OCI-LY3 (cell line): Measurements from ENCODE around the gene PARP3.
A peak's percentile ranks its signal among the peaks of the same experiment; 100 is the strongest.

ENCODE experiments used
- H2AFZ ChIP-seq: fragments of 200-600, 300-600 bp; shearing (Covaris generic); 2 replicates; pipeline ENCODE4 v1.6.0; 2014; ENCODE audit warnings: antibody characterized with exemption, low read depth, low read length
- H3K27ac ChIP-seq: fragments of 200-600, 300-600 bp; sonication (generic); 2 replicates; pipeline ENCODE4 v1.5.1; 2014; ENCODE audit warnings: mild to moderate bottlenecking, low read length, moderate library complexity, mixed read lengths
- H3K27me3 ChIP-seq: fragments of 200-600, 300-600 bp; sonication (generic); 2 replicates; pipeline ENCODE4 v1.6.1; 2014; ENCODE audit warnings: low read depth, low read length, mixed read lengths
- H3K36me3 ChIP-seq: fragments of 200-600, 300-600 bp; sonication (generic); replicated peaks from 2 replicates; pipeline ENCODE3; 2014; ENCODE audit warnings: low read depth, low read length, mixed read lengths
- H3K4me1 ChIP-seq: fragments of 300-600, 200-600 bp; sonication (generic); 2 replicates; pipeline ENCODE4 v1.6.1; 2014; ENCODE audit warnings: low read length, mixed read lengths
- H3K4me2 ChIP-seq: fragments of 200-600, 300-600 bp; sonication (generic); 2 replicates; pipeline ENCODE4 v1.6.1; 2014; ENCODE audit warnings: low read length, mixed read lengths
- H3K4me3 ChIP-seq: fragments of 300-600, 200-600 bp; sonication (generic); 2 replicates; pipeline ENCODE4 v1.5.1; 2014; ENCODE audit warnings: antibody characterized with exemption, mild to moderate bottlenecking, low read length, moderate library complexity
- H3K79me2 ChIP-seq: fragments of 300-600, 200-600 bp; shearing (Covaris generic); 2 replicates; pipeline ENCODE4 v1.6.1; 2014; ENCODE audit warnings: mild to moderate bottlenecking, low read length, mixed read lengths
- H3K9ac ChIP-seq: fragments of 300-600, 200-600 bp; shearing (Covaris generic); 2 replicates; pipeline ENCODE4 v1.6.0; 2014; ENCODE audit warnings: mild to moderate bottlenecking, low read length, moderate library complexity
- H3K9me3 ChIP-seq: fragments of 200-600, 300-600 bp; shearing (Covaris generic); 2 replicates; pipeline ENCODE4 v1.6.1; 2014; ENCODE audit warnings: low read length, mixed read lengths; ENCODE audit not compliant: insufficient read depth
- H4K20me1 ChIP-seq: fragments of 200-600, 300-600 bp; sonication (generic); 2 replicates; pipeline ENCODE4 v1.6.1; 2016; ENCODE audit warnings: low read length, mixed read lengths; ENCODE audit not compliant: insufficient read depth
- CTCF ChIP-seq: fragments of 200-600, 300-600 bp; sonication (generic); IDR thresholded peaks from 2 replicates; pipeline ENCODE4 v1.5.1; 2014; ENCODE audit warnings: antibody characterized with exemption, low read length, low read depth
- EZH2phosphoT487 ChIP-seq: fragments of 200-600 bp; shearing (Covaris generic); IDR thresholded peaks from 2 replicates; pipeline ENCODE4 v1.6.1; 2018; ENCODE audit warnings: antibody characterized with exemption, mixed run types, low read depth

Gene PARP3

GRCh38 chr3:51940648-51941462 is 1.3 kb upstream of the PARP3 start:
- H3K27ac ChIP-seq, result no peak overlapping the region
- H3K9me3 ChIP-seq, result no peaks in the 10 kb centered on the region
- H3K36me3 ChIP-seq, result peaks cover 34% of the 10 kb centered on the region
- peak overlapping the region; percentile 85 for H3K9ac ChIP-seq
- H3K4me2 ChIP-seq, result peak overlapping the region; percentile 89
- peaks cover 39% of the 10 kb centered on the region for H3K79me2 ChIP-seq
- H4K20me1 ChIP-seq, result peaks cover 3% of the 10 kb centered on the region; the same call in 1 of the 2 replicates
- no peaks in the 10 kb centered on the region for H3K27me3 ChIP-seq
- no peak overlapping the region for H2AFZ ChIP-seq
- peak overlapping the region; percentile 90 for H3K4me3 ChIP-seq
- TF ChIP-seq EZH2phosphoT487 (no peak), CTCF (no peak)
- peaks cover 28% of the 10 kb centered on the region for H3K4me1 ChIP-seq

GRCh38 chr3:51941463-51941797 is 733 bp upstream of the PARP3 start:
- Histone ChIP-seq H3K4me2 (peak overlapping the region; percentile 89), H3K4me3 (peak overlapping the region; percentile 90), H3K27ac (no peak overlapping the region), H3K27me3 (no peaks in the 10 kb centered on the region), H4K20me1 (peaks cover 3% of the 10 kb centered on the region; the same call in 1 of the 2 replicates), H3K9ac (peak overlapping the region; percentile 85), H3K4me1 (peaks cover 28% of the 10 kb centered on the region), H3K36me3 (peaks cover 28% of the 10 kb centered on the region), H3K79me2 (peaks cover 39% of the 10 kb centered on the region), H3K9me3 (no peaks in the 10 kb centered on the region), H2AFZ (no peak overlapping the region; the same call in 1 of the 2 replicates)
- TF ChIP-seq CTCF (no peak), EZH2phosphoT487 (no peak)

- peak overlapping the region; percentile 98 for H3K9ac ChIP-seq
- peak overlapping the region; percentile 92 for H3K4me3 ChIP-seq
- peak overlapping the region; percentile 89 for H2AFZ ChIP-seq
Measured at GRCh38 chr3:51942603-51943450, 664 bp downstream of the PARP3 start.

More at GRCh38 chr3:51942603-51943450, 664 bp downstream of the PARP3 start:
- TF ChIP-seq EZH2phosphoT487, result no peak
- TF ChIP-seq CTCF, result no peak
- Histone ChIP-seq H3K36me3 (peaks cover 18% of the 10 kb centered on the region), H3K4me1 (peaks cover 28% of the 10 kb centered on the region), H4K20me1 (peaks cover 3% of the 10 kb centered on the region; the same call in 1 of the 2 replicates), H3K27ac (peak overlapping the region; percentile 63), H3K9me3 (no peaks in the 10 kb centered on the region), H3K79me2 (peaks cover 39% of the 10 kb centered on the region), H3K4me2 (peak overlapping the region; percentile 99), H3K27me3 (no peaks in the 10 kb centered on the region)
